RPMI7951 (cell line): ENCODE results near the gene TAB2. TPM values are rescaled to one million over a fixed set of nuclear protein-coding genes. Genes with fewer than 3 reads are reported as not detected.

ENCODE experiments used
- DNase-seq: peaks from one replicate; pipeline ENCODE4 v3.0.0-alpha.2; 2012; ENCODE audit warnings: low read depth
- total RNA-seq: library from RNA; depleted of rRNA; stranded (reverse); fragments of >200 nt; shearing (Covaris generic); gene quantifications from 2 replicates; pipeline ENCODE4 v1.2.3, GENCODE V29; 2014

Gene TAB2
- total RNA-seq, 1 experiment from 2014 or later = 46.7 TPM

GRCh38 chr6:149419696-149420404, 102.3 kb downstream of the TAB2 start:
- DNase-seq = no peak

GRCh38 chr6:149421132-149421531, 103.6 kb downstream of the TAB2 start:
- DNase-seq = no peak

GRCh38 chr6:149422581-149422980, 105.1 kb downstream of the TAB2 start:
- no peak for DNase-seq

- no peak for DNase-seq
Observed at GRCh38 chr6:149423964-149424440, 106.5 kb downstream of the TAB2 start.

- no peak for DNase-seq
Observed at GRCh38 chr6:149425224-149425623, 107.7 kb downstream of the TAB2 start.

GRCh38 chr6:149425754-149426153, 108.2 kb downstream of the TAB2 start:
- no peak for DNase-seq

GRCh38 chr6:149428606-149429005, 111.1 kb downstream of the TAB2 start:
- no peak for DNase-seq

GRCh38 chr6:149429427-149430360, 112.2 kb downstream of the TAB2 start:
- no peak for DNase-seq

GRCh38 chr6:149431905-149432775, 114.6 kb downstream of the TAB2 start:
- DNase-seq = peak; percentile 84

- DNase-seq = no peak
Observed at GRCh38 chr6:149433405-149433804, 115.9 kb downstream of the TAB2 start.

GRCh38 chr6:149433881-149434280, 116.4 kb downstream of the TAB2 start:
- DNase-seq = no peak

- no peak for DNase-seq
Observed at GRCh38 chr6:149435919-149436586, 118.5 kb downstream of the TAB2 start.

GRCh38 chr6:149436647-149437046, 119.1 kb downstream of the TAB2 start:
- no peak for DNase-seq

- no peak for DNase-seq
Observed at GRCh38 chr6:149437212-149437611, 119.7 kb downstream of the TAB2 start.

- no peak for DNase-seq
Observed at GRCh38 chr6:149438855-149439254, 121.3 kb downstream of the TAB2 start.

- no peak for DNase-seq
Observed at GRCh38 chr6:149439626-149440025, 122.1 kb downstream of the TAB2 start.

GRCh38 chr6:149440735-149441671, 123.5 kb downstream of the TAB2 start:
- DNase-seq = peak; percentile 62

- DNase-seq = no peak
Observed at GRCh38 chr6:149441740-149442139, 124.2 kb downstream of the TAB2 start.

GRCh38 chr6:149443411-149444181, 126.1 kb downstream of the TAB2 start:
- DNase-seq = no peak
